GM10248 (cell line): ENCODE results near the gene OPN4.

Source experiments
- CTCF ChIA-PET: fragments of 300-600 bp; sonication (Branson Sonifier 250); formaldehyde crosslinking; extraction: SDS; loops from one replicate; lab custom pipeline; 2021; ENCODE audit warnings: antibody characterized with exemption; lab: Yijun Ruan, JAX
- POLR2A ChIA-PET: fragments of 350-650 bp; sonication (Branson Sonifier 250); formaldehyde crosslinking; extraction: SDS; loops from one replicate; lab custom pipeline; 2020; ENCODE audit warnings: antibody characterized with exemption; lab: Yijun Ruan, JAX
- DNase-seq: peaks from one replicate; pipeline ENCODE4 v3.0.0; 2012; ENCODE audit errors: extremely low spot score
- CTCF ChIP-seq: IDR thresholded peaks from 2 replicates; pipeline ENCODE4 v1.5.1; 2012; ENCODE audit warnings: mild to moderate bottlenecking, low read depth; ENCODE audit errors: extremely low read depth, missing control alignments, control extremely low read depth

The OPN4 gene

GRCh38 chr10:86693275-86693674 lies 38.9 kb downstream of the OPN4 start:
- no peak for TF ChIP-seq CTCF
- POLR2A ChIA-PET, result no interaction called here
- CTCF ChIA-PET, result interaction anchor here (0.7 to 5.4 kb wide), 15 partner anchors 9 to 269 kb away, joined by 3 to 40 read pairs (median 5); no protein-coding TSS in a partner anchor
- DNase-seq, result no peak

- peak; percentile 57 for DNase-seq
- ChIA-PET POLR2A (no interaction called here), CTCF (interaction anchor here (0.7 to 5.4 kb wide), 16 partner anchors 9 to 269 kb away, joined by 3 to 40 read pairs (median 4); no protein-coding TSS in a partner anchor)
- TF ChIP-seq CTCF, result peak; percentile 48
Measured at GRCh38 chr10:86693721-86694369, 39.5 kb downstream of the OPN4 start.

- POLR2A ChIA-PET, result no interaction called here
- CTCF ChIA-PET, result interaction anchor here (1.3 to 1.5 kb wide), 2 partner anchors 10 to 202 kb away, joined by 3 to 5 read pairs; no protein-coding TSS in a partner anchor
- DNase-seq, result no peak
- no peak for TF ChIP-seq CTCF
Measured at GRCh38 chr10:86698207-86698940, 44.0 kb downstream of the OPN4 start.

GRCh38 chr10:86699125-86699524 lies 44.8 kb downstream of the OPN4 start:
- ChIA-PET CTCF (interaction anchor here (1.3 to 1.6 kb wide), 3 partner anchors 8 to 201 kb away, joined by 3 to 5 read pairs (median 3); no protein-coding TSS in a partner anchor), POLR2A (no interaction called here)
- DNase-seq, result no peak
- no peak for TF ChIP-seq CTCF

GRCh38 chr10:86699541-86699940 lies 45.2 kb downstream of the OPN4 start:
- ChIA-PET CTCF (interaction anchor here (1.3 to 1.8 kb wide), 3 partner anchors 9 to 200 kb away, joined by 3 to 6 read pairs (median 5); no protein-coding TSS in a partner anchor), POLR2A (no interaction called here)
- TF ChIP-seq CTCF, result no peak
- no peak for DNase-seq
